Measurements from ENCODE around the gene RAB14. TPM values are rescaled to one million over a fixed set of nuclear protein-coding genes. Genes with fewer than 3 reads are reported as not detected.

Gene RAB14
- total RNA-seq, 1 donor from 2014 or later = 29.0 TPM

- intact Hi-C loops (cut with DNase I) = no loop called here
- TF ChIP-seq POLR2AphosphoS5 (IDR thresholded peaks at IDR 0.05; ENCODE audit: insufficient read depth in 1 of 2, low read depth in 1 of 2) (no peak), POLR2A (IDR thresholded peaks at IDR 0.05) (no peak), CTCF (IDR thresholded peaks at IDR 0.05) (no peak)
- no peak for DNase-seq (ENCODE audit: extremely low spot score in 2 of 2)
Measured at GRCh38 chr9:121235512-121235911, 33.8 kb upstream of the RAB14 start.

DNA sequence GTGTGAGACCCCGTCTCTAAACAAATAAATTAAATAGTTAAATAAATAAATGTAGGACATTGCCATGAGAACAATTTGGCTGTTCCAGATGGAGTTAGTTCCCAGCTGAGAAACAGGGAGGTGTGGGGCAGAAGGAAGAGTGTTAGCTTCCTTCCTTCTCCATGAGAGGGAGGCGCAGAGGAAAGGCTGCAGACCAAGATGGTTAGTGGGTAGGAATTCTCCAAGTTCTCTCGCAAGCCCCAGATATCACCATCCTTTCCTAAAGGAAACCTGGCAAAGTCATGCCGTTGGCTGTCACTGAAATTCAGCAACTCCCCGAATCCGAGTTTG lies 33.1 kb upstream of the RAB14 start:
- Histone ChIP-seq H3K4me3 (no peak overlapping the region), H3K4me1 (no peaks in the 10 kb centered on the region), H3K27ac (no peak overlapping the region), H3K9me3 (no peaks in the 10 kb centered on the region), H3K36me3 (no peaks in the 10 kb centered on the region), H3K27me3 (no peaks in the 10 kb centered on the region)
- TF ChIP-seq CTCF (IDR thresholded peaks at IDR 0.05) (no peak), POLR2A (IDR thresholded peaks at IDR 0.05) (no peak), POLR2AphosphoS5 (IDR thresholded peaks at IDR 0.05; ENCODE audit: insufficient read depth in 1 of 2, low read depth in 1 of 2) (no peak)
- DNase-seq (ENCODE audit: extremely low spot score in 2 of 2) = no peak
- intact Hi-C loops (cut with DNase I) = no loop called here

More at GRCh38 chr9:121235512-121235911, 33.8 kb upstream of the RAB14 start:
- no peaks in the 10 kb centered on the region for H3K4me1 ChIP-seq
- H3K36me3 ChIP-seq = no peaks in the 10 kb centered on the region
- no peaks in the 10 kb centered on the region for H3K9me3 ChIP-seq
- no peak overlapping the region for H3K27ac ChIP-seq
- H3K4me3 ChIP-seq = no peak overlapping the region
- H3K27me3 ChIP-seq = no peaks in the 10 kb centered on the region

DNA sequence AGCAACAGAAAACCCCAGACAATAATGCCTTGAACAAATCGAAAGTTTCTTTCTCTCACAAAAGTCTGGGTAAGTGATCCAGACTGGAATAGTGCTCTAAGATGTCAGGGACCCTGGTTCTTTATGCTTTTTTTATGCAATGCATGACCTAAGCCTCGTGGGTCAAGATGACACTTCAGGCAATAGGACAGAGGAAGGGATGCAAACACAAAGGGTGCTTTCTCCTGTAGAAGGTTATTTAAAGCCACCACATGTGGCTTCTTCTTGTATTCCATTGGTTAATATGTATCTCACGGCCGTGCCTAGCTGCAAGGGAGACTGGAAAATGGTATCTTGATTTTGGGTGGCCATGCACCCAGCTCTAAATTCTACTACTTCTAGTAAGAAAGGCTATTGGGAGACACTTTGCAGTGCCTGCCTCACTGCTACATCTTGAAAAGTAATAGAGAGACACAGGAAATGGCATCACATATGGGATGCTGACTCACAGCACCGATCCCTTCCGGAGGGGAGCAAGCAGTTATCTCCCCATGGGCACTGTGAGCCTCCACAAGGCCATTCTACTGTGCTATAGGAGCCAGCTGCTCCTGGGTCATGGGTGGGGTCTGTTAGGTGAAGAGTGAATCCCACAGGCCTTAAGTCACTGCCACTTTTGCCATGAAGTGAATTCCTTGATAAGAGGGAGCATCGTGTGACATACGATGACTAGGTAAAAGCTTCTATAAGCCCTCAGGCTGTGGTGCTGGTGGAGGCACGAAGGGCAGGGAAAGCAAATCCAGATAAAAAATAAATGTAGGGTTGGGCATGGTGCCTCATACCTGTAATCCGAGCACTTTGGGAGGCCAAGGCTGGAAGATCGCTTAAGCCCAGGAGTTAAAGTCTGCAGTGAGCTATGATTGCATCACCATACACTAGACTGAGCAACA lies 32.5 kb upstream of the RAB14 start:
- intact Hi-C loops (cut with DNase I) = no loop called here
- no peaks in the 10 kb centered on the region for H3K4me1 ChIP-seq
- no peaks in the 10 kb centered on the region for H3K9me3 ChIP-seq
- no peaks in the 10 kb centered on the region for H3K27me3 ChIP-seq
- no peaks in the 10 kb centered on the region for H3K36me3 ChIP-seq
- H3K4me3 ChIP-seq = no peak overlapping the region
- DNase-seq (ENCODE audit: extremely low spot score in 2 of 2) = no peak
- no peak overlapping the region for H3K27ac ChIP-seq
- TF ChIP-seq POLR2A (IDR thresholded peaks at IDR 0.05) (no peak), POLR2AphosphoS5 (IDR thresholded peaks at IDR 0.05; ENCODE audit: insufficient read depth in 1 of 2, low read depth in 1 of 2) (no peak), CTCF (IDR thresholded peaks at IDR 0.05) (no peak)

DNA sequence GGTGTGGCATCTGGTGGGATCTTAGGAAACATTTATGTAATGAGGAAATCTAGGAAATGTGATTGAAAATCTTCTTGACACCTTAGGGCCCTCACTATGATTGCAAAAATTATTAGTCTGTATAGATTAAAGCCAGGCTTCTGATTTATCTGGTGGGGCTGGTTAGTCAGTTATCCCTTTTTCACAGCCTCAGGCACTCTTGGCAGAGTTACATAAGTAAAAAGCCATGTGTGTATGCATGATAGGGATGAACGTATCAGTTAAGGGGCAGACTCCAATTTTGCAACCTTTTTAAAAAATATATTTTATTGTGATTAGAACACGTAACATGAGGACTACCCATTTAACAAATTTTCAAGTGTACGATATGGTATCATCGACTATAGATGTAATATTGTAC lies 30.6 kb upstream of the RAB14 start:
- Histone ChIP-seq H3K36me3 (no peaks in the 10 kb centered on the region), H3K27ac (no peak overlapping the region), H3K4me1 (no peaks in the 10 kb centered on the region), H3K4me3 (no peak overlapping the region), H3K27me3 (no peaks in the 10 kb centered on the region), H3K9me3 (no peaks in the 10 kb centered on the region)
- TF ChIP-seq POLR2A (IDR thresholded peaks at IDR 0.05) = no peak
- no peak for TF ChIP-seq CTCF (IDR thresholded peaks at IDR 0.05)
- no peak for TF ChIP-seq POLR2AphosphoS5 (IDR thresholded peaks at IDR 0.05; ENCODE audit: insufficient read depth in 1 of 2, low read depth in 1 of 2)
- no peak for DNase-seq (ENCODE audit: extremely low spot score in 2 of 2)
- intact Hi-C loops (cut with DNase I) = no loop called here

DNA sequence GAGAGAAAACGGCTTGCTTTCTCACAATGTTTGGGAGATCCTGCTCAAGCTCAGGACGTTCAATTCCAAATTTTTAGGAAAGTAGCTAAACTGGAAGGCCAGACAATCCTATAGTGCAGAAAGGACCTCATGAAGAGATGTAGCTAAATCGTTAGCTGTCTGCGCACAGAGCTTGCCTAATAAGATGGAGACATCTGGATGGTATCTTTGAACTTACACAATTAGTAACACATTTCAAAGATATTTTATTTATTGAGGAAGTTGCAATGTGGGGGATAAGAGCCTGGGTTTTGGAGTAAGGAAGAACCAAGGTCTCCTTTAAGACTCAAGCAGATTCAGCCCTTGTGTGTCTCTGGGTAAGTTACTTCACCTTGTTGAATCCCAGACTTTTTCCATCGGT lies 28.6 kb upstream of the RAB14 start:
- no peaks in the 10 kb centered on the region for H3K9me3 ChIP-seq
- H3K27me3 ChIP-seq = no peaks in the 10 kb centered on the region
- intact Hi-C loops (cut with DNase I) = no loop called here
- no peaks in the 10 kb centered on the region for H3K4me1 ChIP-seq
- H3K4me3 ChIP-seq = no peak overlapping the region
- no peak overlapping the region for H3K27ac ChIP-seq
- no peak for TF ChIP-seq CTCF (IDR thresholded peaks at IDR 0.05)
- no peak for TF ChIP-seq POLR2AphosphoS5 (IDR thresholded peaks at IDR 0.05; ENCODE audit: insufficient read depth in 1 of 2, low read depth in 1 of 2)
- no peak for TF ChIP-seq POLR2A (IDR thresholded peaks at IDR 0.05)
- no peak for DNase-seq (ENCODE audit: extremely low spot score in 2 of 2)
- H3K36me3 ChIP-seq = no peaks in the 10 kb centered on the region
